ENCODE results near the gene EXOSC6.
"Not testable (repeated sequence)": the region's sequence is repeated elsewhere in the genome, so short reads cannot be mapped to it uniquely, and the experiment has no call there.

Gene EXOSC6

DNA sequence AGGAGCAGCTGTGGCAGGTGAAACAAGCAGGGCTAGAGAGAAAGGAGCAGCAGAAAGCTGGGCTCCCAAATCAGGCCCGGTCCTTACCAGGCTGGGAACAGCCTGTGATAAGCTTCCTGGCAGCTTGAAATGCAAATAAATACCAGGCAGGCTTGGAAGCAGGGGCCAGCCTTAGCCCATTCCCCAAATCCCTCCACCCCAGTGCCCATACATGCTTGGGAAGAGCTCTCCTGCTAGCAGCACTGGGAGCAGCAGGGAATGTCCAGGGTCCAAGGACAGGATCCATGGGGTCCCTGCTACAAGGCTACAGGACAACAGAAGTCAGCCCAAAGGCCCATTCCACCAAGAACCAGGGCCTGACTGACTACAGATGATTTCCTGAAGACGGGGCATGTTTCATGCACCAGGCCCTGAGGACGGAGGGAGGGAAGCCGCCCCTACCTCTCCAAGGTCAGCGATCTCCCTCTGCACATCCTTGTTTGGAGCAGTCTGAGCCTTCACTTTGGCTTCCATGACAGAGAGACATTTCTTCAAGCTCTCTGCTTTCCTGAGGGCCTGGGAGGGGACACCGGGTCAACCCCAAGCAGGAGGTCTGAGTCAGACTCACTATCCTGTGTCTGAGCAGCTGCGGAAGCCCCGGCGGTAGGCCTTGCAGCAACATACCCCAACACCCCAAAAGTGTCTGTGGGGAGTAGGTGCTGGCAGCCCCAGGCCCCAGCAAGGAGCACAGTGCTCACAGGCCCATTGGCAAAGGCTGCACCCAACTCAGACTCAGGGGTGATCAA is 2.6 kb upstream of the EXOSC6 start:
- DNase-seq: no peak

DNA sequence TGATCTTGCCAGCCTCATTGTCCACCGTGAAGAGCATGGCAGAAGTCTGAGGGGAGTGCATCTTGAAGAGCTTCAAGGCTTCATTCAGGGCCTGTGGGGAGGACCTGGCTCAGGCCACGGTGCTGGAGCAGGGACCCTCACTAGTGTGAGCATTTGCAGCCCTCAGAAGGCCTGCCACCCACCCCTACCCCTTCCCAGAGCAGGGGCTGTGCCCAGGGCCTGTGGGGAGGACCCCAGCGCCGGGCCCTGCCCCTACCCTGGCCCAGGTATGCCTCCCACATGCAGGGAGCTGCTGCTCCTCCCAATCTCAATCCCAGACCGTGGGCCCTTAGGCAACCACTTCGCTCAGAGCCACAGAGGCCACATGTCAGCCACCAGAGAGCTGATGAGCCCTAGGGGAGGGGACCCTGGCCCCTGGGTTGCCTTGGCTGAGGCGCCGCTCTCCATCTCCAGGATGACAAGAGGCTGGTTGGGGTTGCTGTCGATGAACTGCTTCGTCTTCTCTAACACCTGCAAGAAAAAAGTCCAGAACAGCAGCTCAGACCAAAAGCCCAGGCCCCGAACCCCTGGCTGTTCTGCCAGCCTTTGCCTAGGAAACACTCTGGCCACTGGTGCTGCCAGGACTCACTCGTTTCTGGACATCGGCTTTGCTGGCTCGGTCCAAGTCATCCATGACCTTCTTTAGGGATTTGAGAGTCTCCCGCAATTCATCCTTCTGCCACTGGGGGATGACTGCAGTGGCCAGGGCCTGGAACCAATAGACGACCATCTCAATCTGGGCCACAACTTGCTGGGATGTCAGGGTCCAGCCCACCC is 1.8 kb upstream of the EXOSC6 start:
- no peak for DNase-seq

DNA sequence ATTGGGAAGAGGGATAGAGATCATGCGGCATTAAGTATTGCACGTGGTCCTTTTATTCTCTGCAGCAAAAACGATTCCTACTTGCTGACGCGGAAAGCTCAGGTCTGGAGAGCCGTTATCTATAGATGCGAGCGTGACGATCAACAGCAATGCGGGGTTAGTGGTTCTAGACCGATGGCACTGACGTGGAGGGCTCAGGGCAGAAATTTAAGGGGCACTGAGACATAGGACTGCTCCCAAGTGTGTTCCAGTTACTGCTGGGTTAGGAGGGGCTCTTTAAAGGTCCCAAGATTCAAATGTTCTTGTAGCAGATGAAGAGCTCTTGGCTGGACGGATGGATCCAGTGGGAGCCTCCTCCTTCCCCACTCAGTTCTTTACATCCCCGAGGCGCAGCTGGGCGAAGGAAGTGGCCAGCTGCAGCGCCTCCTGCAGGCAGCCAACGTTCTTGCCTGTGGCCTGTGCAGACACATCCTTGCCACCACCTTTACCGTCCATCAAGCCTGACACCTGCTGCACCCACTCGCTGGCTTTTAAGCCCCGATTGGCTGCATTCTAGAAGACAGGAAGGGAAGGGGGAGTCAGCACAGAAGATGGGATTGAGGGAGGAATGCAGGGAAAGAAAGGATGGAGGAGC is 732 bp upstream of the EXOSC6 start:
- no peak for DNase-seq

DNA sequence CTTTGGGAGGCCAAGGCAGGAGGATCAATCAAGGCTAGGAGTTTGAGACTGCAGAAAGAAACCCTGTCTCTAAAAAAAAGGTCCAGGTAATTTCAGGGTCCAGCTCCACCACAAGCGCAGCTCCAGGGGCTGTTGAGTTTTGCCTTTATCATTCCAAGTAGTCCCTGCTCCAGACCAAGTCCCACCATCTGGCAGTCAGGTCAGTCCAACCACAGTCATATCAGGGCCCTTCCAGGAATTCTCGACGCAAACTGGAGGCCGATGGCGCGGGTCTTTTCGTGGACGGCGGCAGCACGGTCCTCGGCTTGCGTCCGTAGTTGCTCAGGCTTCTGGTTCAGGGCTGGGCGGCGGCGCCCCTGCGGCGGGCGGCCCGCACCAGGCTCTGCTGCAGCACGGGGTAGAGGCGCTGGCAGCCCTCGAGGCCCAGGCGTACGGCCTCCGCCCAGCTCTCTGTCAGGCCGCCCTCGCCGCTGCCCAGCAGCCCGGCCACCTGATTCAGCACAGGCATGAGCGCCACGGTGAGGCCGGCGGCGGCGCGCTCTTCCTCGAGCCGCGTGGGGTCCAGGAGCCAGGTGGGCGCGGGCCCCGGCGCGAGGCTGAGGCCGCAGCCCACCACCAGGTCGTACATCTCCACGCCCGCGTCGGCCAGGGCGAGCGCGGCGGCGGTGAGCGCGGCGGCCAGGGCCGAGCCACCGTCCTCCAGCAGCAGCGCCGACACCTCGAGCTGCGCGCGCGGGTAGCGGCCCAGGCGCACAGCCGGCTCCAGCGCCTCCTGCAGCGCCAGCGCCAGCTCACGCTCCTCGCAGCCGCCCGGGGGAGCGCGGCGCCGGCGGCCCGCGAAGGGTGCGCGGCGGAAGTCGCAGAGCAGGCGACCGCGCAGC is 752 bp downstream of the EXOSC6 start:
- DNase-seq: no peak

DNA sequence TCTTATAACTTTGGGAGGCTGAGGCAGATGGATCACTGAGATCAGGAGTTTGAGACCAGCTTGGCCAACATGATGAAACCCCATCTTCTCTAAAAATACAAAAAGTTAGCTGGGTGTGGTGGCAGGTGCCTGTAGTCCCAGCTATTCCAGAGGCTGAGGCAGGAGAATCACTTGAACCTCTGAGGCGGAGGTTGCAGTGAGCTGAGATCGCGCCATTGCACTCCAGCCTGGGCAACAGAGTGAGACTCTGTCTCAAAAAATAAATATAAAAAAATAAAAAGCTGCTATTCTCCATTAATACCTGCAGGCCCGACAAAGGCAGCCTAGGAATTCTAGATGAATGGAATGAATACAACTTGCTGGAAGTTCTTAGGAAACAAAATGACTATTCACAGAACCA is 2.0 kb downstream of the EXOSC6 start:
- DNase-seq: not testable (repeated sequence)

DNA sequence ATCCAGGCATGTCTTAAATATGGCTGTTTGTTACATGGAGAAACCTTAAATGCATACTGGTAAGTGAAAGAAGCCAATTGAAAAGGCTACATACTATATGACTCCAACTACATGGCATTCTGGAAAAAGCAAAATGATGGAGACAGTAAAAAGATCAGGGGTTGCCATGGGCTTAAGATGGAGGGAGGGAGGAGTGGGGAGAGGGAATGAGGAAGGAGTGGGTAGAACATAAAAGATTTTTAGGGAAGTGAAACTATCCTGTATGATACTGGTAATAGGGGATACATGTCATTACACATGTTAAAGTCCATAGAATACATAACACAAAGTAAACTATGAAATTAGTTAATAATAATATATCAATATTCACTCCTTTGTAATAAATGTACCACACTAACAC is 13.0 kb downstream of the EXOSC6 start:
- DNase-seq: not testable (repeated sequence)

DNA sequence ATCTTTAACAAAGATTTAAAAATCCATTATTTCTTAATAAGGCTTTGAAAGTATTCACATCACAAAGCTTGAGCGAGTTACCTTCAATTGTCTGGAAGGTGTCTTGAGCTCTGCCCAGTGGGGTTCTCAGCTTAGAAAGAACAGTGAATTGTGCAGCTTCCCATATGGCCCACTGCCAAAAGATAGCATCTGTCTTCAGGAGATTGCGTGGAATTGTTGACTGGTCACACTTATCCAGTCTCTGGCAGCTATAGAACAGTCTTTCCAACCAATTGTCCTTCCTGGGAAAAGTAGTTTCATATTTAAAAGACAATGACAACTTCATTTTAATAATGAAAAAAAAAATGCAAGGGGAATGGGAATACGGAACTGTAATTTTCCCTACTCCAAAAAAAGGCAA is 19.9 kb downstream of the EXOSC6 start:
- not testable (repeated sequence) for DNase-seq

DNA sequence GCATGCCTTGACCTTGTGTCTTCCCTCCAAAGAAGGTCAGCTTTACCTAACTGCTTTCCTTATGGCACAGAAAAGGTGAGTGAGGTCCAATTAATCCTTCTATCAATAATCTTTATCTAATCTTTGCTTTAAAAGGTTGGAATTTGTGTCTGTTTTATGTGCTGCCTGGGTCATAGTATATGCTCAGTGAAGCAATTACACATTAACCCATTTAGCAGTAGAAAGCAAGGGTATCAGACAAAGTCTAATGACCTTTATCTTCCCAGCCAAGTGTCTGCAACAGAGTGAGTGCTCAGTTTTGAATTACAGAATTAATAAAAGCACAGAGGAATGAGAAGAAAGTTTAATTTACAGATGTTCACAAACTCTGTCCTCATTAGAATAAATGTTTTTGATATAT is 25.7 kb downstream of the EXOSC6 start:
- not testable (repeated sequence) for DNase-seq

DNA sequence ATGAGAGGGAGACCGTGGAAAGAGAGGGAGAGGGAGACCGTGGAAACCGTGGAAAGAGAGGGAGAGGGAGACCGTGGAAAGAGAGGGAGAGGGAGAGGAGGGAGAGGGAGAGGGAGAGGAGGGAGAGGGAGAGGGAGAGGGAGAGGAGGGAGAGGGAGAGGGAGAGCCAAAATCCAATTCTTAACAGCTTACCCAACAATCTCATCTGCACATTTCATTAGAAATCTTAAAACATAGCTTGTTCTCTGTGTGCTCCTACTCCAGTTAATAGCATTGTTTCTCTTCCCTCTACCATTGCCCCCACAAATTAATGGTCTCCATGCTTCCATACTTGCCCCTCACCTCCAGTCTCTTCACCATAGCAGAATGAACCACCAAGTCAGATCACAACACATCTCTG is 26.3 kb downstream of the EXOSC6 start:
- DNase-seq: not testable (repeated sequence)

DNA sequence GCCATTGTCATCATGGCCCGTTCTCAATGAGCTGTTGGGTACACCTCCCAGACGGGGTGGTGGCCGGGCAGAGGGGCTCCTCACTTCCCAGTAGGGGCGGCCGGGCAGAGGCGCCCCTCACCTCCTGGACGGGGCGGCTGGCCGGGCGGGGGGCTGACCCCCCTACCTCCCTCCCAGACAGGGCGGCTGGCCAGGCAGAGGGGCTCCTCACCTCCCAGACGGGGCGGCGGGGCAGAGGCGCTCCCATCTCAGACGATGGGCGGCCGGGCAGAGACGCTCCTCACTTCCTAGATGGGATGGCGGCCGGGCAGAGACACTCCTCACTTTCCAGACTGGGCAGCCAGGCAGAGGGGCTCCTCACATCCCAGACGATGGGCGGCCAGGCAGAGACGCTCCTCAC is 27.1 kb downstream of the EXOSC6 start:
- not testable (repeated sequence) for DNase-seq

DNA sequence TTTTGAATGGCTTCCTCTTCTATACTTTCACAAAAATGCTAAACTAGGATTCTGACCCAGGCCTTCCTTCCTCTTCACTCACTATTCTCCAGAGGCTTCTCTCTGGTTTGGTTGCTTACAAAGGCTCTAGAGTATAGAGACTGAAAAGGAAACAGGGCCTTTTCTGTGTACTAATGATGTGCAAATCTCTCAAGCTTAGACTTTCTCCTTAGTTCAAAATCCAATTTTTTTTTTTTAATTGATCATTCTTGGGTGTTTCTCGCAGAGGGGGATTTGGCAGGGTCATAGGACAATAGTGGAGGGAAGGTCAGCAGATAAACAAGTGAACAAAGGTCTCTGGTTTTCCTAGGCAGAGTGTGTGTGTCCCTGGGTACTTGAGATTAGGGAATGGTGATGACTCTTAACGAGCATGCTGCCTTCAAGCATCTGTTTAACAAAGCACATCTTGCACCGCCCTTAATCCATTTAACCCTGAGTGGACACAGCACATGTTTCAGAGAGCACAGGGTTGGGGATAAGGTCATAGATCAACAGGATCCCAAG is 27.7 kb downstream of the EXOSC6 start:
- not testable (repeated sequence) for DNase-seq

DNA sequence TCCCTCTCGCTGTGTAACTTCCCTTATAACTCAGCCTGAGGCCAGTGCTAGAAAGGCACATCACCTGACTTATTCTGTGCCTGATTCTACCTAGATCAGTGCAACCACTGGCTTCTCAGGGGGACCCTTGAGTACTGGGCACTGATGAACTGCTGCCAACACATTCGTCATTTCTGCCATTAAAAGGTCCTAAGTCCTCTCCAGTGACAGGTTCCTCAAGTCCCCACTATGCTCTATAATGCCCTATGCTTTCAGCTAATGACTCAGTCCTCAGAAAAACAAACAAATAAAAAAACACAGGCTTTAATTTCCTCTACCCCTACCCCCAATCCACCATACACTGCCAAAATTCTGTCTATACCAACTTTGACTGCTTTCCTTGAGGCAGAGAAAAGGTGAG is 28.5 kb downstream of the EXOSC6 start:
- DNase-seq: not testable (repeated sequence)

DNA sequence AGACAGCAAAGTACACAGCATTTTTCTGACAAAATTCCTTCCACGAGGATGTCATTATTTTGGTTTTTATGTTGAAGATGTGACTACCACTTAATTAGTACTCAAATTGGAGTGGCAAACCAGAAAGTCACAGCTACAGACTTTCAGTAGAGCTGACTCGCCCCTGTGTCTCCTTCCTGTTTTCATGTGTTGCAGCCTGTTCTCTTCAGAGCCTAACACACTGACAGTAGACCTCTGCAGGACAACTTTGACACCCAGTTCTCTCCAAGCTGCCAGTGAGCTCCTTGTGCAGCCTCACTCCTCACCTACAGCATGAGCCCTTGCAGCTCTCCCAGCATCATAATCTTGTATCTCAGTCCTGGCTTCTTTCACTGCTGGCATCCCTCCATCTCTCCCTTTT is 29.2 kb downstream of the EXOSC6 start:
- not testable (repeated sequence) for DNase-seq

DNA sequence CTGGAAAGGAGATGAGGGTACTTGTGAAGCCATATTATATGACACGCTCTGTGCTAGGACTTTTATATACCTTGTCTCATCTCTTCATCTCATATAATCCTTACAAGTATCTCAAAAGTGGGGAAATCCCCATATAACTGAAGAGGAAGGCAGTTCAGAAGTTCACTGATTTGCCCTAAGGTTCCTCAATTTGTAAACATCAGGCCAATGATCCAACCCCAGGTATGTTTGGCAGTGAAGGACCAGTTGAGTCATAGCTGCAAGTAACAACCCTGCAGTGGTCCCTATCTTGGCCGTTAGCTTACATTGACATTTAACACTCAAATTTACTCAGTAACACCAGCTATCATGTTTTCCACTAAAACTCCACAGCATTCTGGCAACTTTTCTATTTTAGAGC is 33.2 kb downstream of the EXOSC6 start:
- DNase-seq: not testable (repeated sequence)

DNA sequence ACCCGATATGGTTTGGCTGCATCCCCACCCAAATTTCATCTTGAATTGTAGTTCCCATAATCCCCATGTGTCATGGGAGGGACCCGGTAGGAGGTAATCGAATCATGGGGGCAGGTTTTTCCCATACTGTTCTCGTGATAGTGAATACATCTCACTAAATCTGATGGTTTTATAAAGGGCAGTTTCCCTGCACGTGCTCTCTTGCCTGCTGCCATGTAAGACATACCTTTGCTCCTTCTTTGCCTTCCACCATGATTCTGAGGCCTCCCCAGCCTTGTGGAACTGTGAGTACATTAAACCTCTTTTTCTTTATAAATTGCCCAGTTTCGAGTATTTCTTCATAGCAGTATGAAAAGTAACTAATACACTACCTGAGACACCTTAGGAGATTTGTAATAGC is 45.4 kb downstream of the EXOSC6 start:
- DNase-seq: not testable (repeated sequence)

DNA sequence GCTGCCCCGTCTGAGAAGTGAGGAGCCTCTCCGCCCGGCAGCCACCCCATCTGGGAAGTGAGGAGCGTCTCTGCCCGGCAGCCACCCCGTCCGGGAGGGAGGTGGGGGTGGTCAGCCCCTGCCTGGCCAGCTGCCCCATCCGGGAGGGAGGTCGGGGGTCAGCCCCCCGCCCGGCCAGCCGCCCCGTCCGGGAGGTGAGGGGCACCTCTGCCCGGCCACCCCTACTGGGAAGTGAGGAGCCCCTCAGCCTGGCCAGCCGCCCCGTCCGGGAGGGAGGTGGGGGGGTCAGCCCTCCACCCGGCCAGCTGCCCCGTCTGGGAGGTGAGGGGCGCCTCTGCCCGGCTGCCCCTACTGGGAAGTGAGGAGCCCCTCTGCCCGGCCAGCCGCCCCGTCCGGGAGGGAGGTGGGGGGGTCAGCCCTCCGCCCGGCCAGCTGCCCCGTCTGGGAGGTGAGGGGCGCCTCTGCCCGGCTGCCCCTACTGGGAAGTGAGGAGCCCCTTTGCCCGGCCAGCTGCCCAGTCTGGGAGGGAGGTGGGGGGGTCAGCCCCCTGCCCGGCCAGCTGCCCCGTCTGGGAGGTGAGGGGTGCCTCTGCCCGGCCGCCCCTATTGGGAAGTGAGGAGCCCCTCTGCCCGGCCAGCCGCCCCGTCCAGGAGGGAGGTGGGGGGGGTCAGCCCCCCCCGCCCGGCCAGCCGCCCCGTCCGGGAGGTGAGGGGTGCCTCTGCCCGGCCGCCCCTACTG is 46.9 kb downstream of the EXOSC6 start:
- DNase-seq: not testable (repeated sequence)

DNA sequence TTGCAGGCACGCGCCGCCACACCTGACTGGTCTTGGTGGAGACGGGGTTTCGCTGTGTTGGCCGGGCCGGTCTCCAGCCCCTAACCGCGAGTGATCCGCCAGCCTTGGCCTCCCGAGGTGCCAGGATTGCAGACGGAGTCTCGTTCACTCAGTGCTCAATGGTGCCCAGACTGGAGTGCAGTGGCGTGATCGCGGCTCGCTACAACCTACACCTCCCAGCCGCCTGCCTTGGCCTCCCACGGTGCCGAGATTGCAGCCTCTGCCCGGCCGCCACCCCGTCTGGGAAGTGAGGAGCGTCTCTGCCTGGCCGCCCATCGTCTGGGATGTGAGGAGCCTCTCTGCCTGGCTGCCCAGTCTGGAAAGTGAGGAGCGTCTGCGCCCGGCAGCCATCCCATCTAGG is 47.7 kb downstream of the EXOSC6 start:
- DNase-seq: not testable (repeated sequence)

DNA sequence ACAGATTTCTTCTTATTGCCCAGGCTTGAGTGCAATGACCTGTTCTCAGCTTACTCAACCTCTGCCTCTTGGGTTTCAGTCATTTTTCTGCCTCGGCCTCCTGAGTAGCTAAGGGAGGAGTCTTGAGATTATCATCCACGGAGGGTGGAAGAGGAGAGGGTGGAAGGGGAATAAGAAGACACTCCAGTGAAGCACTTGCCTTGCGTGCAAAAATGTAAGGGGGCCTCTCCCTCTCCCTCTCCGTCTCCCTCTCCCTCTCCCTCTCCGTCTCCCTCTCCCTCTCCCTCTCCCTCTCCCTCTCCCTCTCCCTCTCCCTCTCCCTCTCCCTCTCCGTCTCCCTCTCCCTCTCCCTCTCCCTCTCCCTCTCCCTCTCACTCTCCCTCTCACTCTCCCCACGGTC is 48.2 kb downstream of the EXOSC6 start:
- not testable (repeated sequence) for DNase-seq

DNA sequence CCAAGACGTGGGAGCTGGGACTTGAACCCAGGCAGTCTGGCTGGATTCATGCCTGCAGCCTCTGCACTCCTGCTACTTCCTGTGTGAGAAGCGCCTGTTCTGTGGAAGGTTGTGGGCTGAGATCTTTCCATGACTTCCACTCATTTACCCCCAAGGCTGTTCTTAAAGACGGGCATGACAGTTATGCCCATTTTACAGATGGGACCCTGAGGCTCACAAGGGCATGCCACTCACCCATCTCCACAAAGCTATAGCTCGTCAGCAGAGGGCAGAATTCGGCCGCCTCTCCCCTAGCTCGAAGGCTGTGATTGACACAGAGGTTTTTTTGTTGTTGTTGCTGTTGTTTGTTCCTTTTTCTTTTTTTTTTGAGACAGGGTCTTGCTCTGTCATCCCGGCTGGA is 51.7 kb downstream of the EXOSC6 start:
- not testable (repeated sequence) for DNase-seq

DNA sequence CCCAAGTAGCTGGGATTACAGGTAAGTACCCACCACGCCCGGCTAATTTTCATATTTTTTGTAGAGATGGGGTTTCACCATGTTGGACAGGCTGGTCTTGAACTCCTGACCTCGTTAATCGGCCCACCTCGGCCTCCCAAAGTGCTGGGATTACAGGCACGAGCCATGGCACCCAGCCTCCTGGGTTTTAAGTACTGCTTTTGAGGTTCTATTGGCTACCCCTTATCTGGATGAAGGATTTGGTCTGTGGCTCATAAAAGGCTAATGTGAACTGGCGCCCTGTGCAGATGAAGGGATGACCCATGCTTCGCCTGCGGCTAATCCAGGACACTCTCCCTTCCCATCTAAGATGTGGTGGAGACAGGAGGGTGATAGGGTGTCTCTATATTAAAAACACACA is 52.6 kb downstream of the EXOSC6 start:
- DNase-seq: not testable (repeated sequence)

DNA sequence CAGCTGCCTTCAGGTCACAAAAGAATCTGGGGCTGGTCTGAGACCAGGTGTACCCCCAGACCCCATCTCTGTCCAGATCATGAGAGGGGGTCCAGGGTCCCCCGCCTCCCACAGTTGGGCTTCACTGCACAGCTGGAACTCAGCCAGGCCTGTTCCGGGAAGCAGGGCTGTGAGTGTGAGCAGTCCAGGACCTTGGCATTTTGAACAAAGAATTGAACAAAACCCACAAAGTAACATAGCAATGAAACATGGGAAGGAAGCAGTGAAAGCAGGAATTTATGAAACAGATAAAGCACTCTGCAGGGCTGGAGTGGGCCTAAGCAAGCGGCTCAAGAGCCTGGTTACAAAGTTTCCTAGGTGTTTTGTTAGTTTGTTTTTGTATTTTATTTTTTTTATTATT is 53.1 kb downstream of the EXOSC6 start:
- not testable (repeated sequence) for DNase-seq

DNA sequence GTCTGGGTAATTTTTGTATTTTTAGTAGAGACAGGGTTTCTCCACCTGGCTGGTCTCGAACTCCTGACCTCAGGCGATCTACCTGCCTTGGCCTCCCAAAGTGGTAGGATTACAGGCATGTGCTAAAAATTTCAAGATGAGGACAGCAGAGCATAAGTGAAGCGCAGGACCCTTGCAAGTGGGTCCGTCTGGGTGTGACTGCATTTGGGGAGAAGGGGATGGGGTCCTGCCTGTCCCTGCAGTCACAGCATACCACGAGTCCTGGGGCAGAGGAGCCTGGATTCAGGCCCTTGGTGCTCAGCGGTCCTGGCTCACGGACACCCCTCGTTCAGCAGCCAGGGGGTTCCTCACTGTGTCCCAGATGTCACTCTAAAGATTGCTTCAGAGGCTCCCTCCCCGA is 53.5 kb downstream of the EXOSC6 start:
- DNase-seq: not testable (repeated sequence)

All from CD4-positive, alpha-beta T cell treated with Interleukin-15 for 1 hour (primary cell).